GM12892 (cell line): ENCODE results near the gene SOST.

ENCODE experiments used
- POLR2A ChIP-seq: IDR thresholded peaks from 2 replicates; pipeline ENCODE4 v1.6.1; 2011; ENCODE audit warnings: low read depth, low read length, control low read depth
- TAF1 ChIP-seq: IDR thresholded peaks from 2 replicates; pipeline ENCODE4 v1.6.1; 2011; ENCODE audit warnings: low read depth, mild to moderate bottlenecking, control low read depth, low read length, borderline replicate concordance

GRCh38 chr17:43732958-43733357 lies 25.6 kb downstream of the SOST start:
- TF ChIP-seq TAF1 (no peak), POLR2A (no peak)
